Tibial nerve (tissue), 4 donors: ENCODE measurements around the gene UBE2Z. TPM values are rescaled to one million over a fixed set of nuclear protein-coding genes. Genes with fewer than 3 reads are reported as not detected.

ENCODE experiments used
- DNase-seq, 2 donors: peaks; one replicate each; pipeline ENCODE4 v3.0.0-alpha.2; 2019; ENCODE audit warnings: low spot score in 2 of 2
- H3K27ac ChIP-seq, 4 donors: fragments of 200-600 bp; sonication (generic) in 3 of 4; one replicate each; pipeline ENCODE4 v1.5.1; 2017 to 2019; ENCODE audit warnings: mild to moderate bottlenecking in 1 of 4
- H3K27me3 ChIP-seq, 2 donors: fragments of 200-600 bp; sonication (generic) in 1 of 2; one replicate each; pipeline versions ENCODE4 v1.5.1 to v1.6.0; 2017 to 2019
- H3K36me3 ChIP-seq, 3 donors: fragments of 200-600 bp; sonication (generic); one replicate each; pipeline ENCODE4 v1.5.1; 2018 to 2019
- H3K4me1 ChIP-seq, 4 donors: fragments of 200-600 bp; sonication (generic) in 3 of 4; one replicate each; pipeline ENCODE4 v1.5.1; 2017 to 2019
- H3K4me3 ChIP-seq, 4 donors: fragments of 200-600 bp; sonication (generic) in 3 of 4; one replicate each; pipeline ENCODE4 v1.5.1; 2017 to 2019; ENCODE audit warnings: mild to moderate bottlenecking in 1 of 4, moderate library complexity in 1 of 4
- H3K9me3 ChIP-seq, 4 donors: fragments of 200-600 bp; sonication (generic) in 3 of 4; one replicate each; pipeline ENCODE4 v1.5.1; 2017 to 2019
- EP300 ChIP-seq, 2 donors: sonication (generic); formaldehyde crosslinking; IDR thresholded peaks; one replicate each; pipeline ENCODE4 v1.6.1; 2017; ENCODE audit warnings: antibody characterized with exemption in 2 of 2, mild to moderate bottlenecking in 1 of 2
- POLR2A ChIP-seq, 2 donors: fragments of 450-650 bp; IDR thresholded peaks; one replicate each; pipeline ENCODE4 v1.6.1; 2017; ENCODE audit warnings: antibody characterized with exemption in 2 of 2, mild to moderate bottlenecking in 2 of 2, moderate library complexity in 2 of 2
- WGBS, 2 donors: methylation state at CpG; one replicate each; pipeline ENCODE4 v1.1.5; 2018; 5-methylcytosine and 5-hydroxymethylcytosine counted together
- total RNA-seq, 4 donors: library from RNA; depleted of rRNA; stranded (reverse); fragments of >200 nt; gene quantifications; one replicate each; pipeline ENCODE4 v1.1.0, GENCODE V29; 2016
- TF ChIP-seq, protein P1 (sequence below), 5 experiments: fragments of 200-600 bp in 3 of 5; fragments of 450-650 bp in 2 of 5; sonication (generic) in 3 of 5; IDR thresholded peaks; one replicate each; pipeline ENCODE4 v1.5.1; 2016 to 2019; ENCODE audit warnings: antibody characterized with exemption in 5 of 5, mild to moderate bottlenecking in 3 of 5, moderate library complexity in 2 of 5

UBE2Z gene
- total RNA-seq, 4 donors from 2014 or later = 51.0 to 63.8 (median 56.8) TPM

DNA sequence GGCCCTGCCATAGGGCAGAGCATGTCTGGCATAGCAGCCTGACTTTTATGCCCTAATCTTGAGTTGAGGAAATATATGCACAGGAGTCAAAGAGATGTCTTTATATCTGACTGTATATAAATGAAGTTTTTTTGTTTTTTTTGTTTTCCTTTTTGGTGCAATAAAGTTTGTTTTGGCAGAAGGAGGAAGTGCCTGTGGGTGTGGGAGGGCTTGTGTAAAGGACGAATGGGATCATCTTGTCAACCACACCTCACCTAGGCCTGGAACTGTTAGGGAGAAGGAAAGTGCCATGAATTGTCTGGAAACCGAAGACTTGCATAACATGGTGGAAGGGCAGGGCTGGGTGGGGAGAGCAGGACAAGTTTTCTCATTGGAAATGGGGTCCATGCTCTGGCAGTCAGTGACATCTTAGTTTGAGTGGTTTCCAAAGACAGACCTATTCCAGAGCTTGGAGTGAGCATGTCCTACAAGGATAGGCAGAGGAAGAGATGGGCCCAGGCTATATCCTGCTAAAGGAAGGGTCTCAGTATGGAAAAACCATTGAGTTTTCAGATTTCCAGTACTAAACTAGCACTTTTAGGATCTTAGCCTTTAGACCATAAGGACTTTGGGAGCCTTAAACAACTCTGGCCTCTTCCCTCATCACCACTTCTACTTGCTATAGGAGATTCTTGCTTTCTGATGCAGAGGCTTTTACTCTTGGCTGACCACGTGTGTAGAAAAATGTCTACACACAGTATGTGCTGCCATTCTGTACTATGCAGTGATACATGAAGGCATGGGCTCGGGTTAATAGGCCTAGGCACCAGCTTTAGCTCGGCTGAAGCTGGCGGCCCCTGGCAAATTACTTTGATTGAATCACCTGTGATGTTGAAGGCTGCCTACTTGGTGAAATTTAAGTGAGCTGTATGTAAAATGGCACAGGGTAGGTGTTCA, 20.9 kb downstream of the UBE2Z start:
- peaks cover 2 to 100% (median 13%) of the 10 kb centered on the region in 3 donors for H3K36me3 ChIP-seq
- TF ChIP-seq POLR2A (IDR thresholded peaks at IDR 0.05) = no peak
- TF ChIP-seq, protein P1, sequence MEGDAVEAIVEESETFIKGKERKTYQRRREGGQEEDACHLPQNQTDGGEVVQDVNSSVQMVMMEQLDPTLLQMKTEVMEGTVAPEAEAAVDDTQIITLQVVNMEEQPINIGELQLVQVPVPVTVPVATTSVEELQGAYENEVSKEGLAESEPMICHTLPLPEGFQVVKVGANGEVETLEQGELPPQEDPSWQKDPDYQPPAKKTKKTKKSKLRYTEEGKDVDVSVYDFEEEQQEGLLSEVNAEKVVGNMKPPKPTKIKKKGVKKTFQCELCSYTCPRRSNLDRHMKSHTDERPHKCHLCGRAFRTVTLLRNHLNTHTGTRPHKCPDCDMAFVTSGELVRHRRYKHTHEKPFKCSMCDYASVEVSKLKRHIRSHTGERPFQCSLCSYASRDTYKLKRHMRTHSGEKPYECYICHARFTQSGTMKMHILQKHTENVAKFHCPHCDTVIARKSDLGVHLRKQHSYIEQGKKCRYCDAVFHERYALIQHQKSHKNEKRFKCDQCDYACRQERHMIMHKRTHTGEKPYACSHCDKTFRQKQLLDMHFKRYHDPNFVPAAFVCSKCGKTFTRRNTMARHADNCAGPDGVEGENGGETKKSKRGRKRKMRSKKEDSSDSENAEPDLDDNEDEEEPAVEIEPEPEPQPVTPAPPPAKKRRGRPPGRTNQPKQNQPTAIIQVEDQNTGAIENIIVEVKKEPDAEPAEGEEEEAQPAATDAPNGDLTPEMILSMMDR (IDR thresholded peaks at IDR 0.05) = no peak
- no peak for TF ChIP-seq EP300 (IDR thresholded peaks at IDR 0.05)
- peaks cover 0 to 8% (median 0%) of the 10 kb centered on the region in 4 donors for H3K4me1 ChIP-seq
- no peak overlapping the region for H3K4me3 ChIP-seq
- H3K9me3 ChIP-seq = no peaks in the 10 kb centered on the region
- no peak for DNase-seq
- H3K27me3 ChIP-seq = no peaks in the 10 kb centered on the region
- WGBS, 2 donors = 78 to 80% methylated on average over 6 of the region's 6 CpGs
- H3K27ac ChIP-seq = no peak overlapping the region

DNA sequence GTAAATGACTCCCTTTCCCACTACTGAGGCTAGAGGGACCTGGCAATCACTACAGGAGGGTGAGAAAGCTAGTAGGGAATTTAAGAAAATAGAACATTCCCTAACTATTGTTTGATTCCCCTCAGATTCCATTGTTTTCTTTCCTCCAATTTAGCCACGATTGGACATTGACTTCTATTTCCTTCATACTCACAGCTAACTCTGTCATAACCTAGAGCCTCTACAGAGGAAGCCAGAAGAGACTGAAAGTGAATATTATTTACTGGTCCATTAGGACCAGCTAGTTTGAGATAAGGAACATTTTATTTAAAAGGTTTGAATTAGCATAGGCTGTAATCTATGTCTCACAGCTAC, 21.6 kb downstream of the UBE2Z start:
- no peak for DNase-seq
- TF ChIP-seq EP300 (IDR thresholded peaks at IDR 0.05) (no peak), POLR2A (IDR thresholded peaks at IDR 0.05) (no peak)
- TF ChIP-seq, protein P1 (IDR thresholded peaks at IDR 0.05) = no peak
- no peak overlapping the region for H3K27ac ChIP-seq
- WGBS, 2 donors = 37 to 44% methylated on average over 1 of the region's 1 CpG
- H3K27me3 ChIP-seq = no peaks in the 10 kb centered on the region
- no peaks in the 10 kb centered on the region for H3K9me3 ChIP-seq
- peaks cover 0 to 8% (median 0%) of the 10 kb centered on the region in 4 donors for H3K4me1 ChIP-seq
- H3K36me3 ChIP-seq = peaks cover 2 to 100% (median 13%) of the 10 kb centered on the region in 3 donors
- H3K4me3 ChIP-seq = no peak overlapping the region

GRCh38 chr17:48930435-48930873, 22.2 kb downstream of the UBE2Z start:
- 50 to 56% methylated on average over 3 of the region's 3 CpGs for WGBS, 2 donors

GRCh38 chr17:48933035-48933434, 24.8 kb downstream of the UBE2Z start:
- TF ChIP-seq POLR2A (IDR thresholded peaks at IDR 0.05) = no peak
- TF ChIP-seq EP300 (IDR thresholded peaks at IDR 0.05) = no peak
- TF ChIP-seq, protein P1 (IDR thresholded peaks at IDR 0.05) = no peak
- Histone ChIP-seq H3K9me3 (no peaks in the 10 kb centered on the region), H3K4me3 (no peak overlapping the region), H3K27me3 (no peaks in the 10 kb centered on the region), H3K4me1 (peaks cover 0 to 8% (median 0%) of the 10 kb centered on the region in 4 donors), H3K36me3 (peaks cover 5 to 97% (median 7%) of the 10 kb centered on the region in 3 donors), H3K27ac (no peak overlapping the region)
- no peak for DNase-seq
- 88 to 94% methylated on average over 6 of the region's 6 CpGs for whole genome bisulfite sequencing, 2 donors

More at GRCh38 chr17:48930435-48930873, 22.2 kb downstream of the UBE2Z start:
- Histone ChIP-seq H3K4me1 (peaks cover 0 to 8% (median 0%) of the 10 kb centered on the region in 4 donors), H3K9me3 (no peaks in the 10 kb centered on the region), H3K27me3 (no peaks in the 10 kb centered on the region), H3K4me3 (no peak overlapping the region), H3K27ac (no peak overlapping the region), H3K36me3 (peaks cover 2 to 98% (median 13%) of the 10 kb centered on the region in 3 donors)
- no peak for DNase-seq
- TF ChIP-seq EP300 (IDR thresholded peaks at IDR 0.05) (no peak), POLR2A (IDR thresholded peaks at IDR 0.05) (no peak)
- TF ChIP-seq, protein P1 (IDR thresholded peaks at IDR 0.05) = no peak
